Suprapubic skin (tissue), 4 donors: ENCODE data around the gene TTC39A.

Experiments used
- POLR2A ChIP-seq, 2 donors: fragments of 450-650 bp; IDR thresholded peaks; one replicate each; pipeline ENCODE4 v1.6.1; 2017; ENCODE audit warnings: antibody characterized with exemption in 2 of 2, mild to moderate bottlenecking in 2 of 2, moderate library complexity in 2 of 2
- POLR2AphosphoS5 ChIP-seq, 3 donors: sonication (generic); formaldehyde crosslinking; IDR thresholded peaks; one replicate each; pipeline ENCODE4 v1.6.1; 2017; ENCODE audit warnings: antibody characterized with exemption in 3 of 3
- TF ChIP-seq, protein P1 (sequence below), 2 donors: fragments of 200-600 bp in 1 of 2; fragments of 450-650 bp in 1 of 2; sonication (generic) in 1 of 2; IDR thresholded peaks; one replicate each; pipeline ENCODE4 v1.5.1; 2016 to 2019; ENCODE audit warnings: antibody characterized with exemption in 2 of 2, mild to moderate bottlenecking in 1 of 2, moderate library complexity in 1 of 2

DNA sequence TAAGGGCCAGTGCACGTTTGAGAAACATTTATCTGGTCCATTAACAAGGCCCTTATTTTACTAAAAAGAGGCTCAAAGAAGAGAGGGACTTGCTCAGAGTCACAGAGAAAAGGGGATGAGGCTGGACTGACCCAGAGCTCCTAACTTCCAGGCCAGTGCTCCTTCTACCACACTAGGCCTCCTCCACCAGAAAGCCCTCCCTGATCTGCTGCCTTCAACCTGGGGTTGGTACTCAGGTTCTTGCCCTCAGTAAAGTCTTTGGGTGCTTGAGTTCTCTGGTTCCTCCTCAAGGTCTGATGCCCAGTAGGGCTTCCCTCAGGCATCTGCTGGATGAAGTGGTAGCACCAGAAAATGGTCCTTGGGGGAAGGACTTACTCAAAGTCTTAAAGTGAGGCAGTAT is 26.0 kb downstream of the TTC39A start:
- TF ChIP-seq POLR2A (IDR thresholded peaks at IDR 0.05) (no peak), POLR2AphosphoS5 (IDR thresholded peaks at IDR 0.05) (no peak)
- TF ChIP-seq, protein P1, sequence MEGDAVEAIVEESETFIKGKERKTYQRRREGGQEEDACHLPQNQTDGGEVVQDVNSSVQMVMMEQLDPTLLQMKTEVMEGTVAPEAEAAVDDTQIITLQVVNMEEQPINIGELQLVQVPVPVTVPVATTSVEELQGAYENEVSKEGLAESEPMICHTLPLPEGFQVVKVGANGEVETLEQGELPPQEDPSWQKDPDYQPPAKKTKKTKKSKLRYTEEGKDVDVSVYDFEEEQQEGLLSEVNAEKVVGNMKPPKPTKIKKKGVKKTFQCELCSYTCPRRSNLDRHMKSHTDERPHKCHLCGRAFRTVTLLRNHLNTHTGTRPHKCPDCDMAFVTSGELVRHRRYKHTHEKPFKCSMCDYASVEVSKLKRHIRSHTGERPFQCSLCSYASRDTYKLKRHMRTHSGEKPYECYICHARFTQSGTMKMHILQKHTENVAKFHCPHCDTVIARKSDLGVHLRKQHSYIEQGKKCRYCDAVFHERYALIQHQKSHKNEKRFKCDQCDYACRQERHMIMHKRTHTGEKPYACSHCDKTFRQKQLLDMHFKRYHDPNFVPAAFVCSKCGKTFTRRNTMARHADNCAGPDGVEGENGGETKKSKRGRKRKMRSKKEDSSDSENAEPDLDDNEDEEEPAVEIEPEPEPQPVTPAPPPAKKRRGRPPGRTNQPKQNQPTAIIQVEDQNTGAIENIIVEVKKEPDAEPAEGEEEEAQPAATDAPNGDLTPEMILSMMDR (IDR thresholded peaks at IDR 0.05) = no peak
